Activated T-cell treated with anti-CD3 and anti-CD28 coated beads, Interleukin-2, amount 50 U/mL, for 72 hours (primary cell): ENCODE measurements around the gene TNS4. TPM values are rescaled to one million over a fixed set of nuclear protein-coding genes. Genes with fewer than 3 reads are reported as not detected.

ENCODE experiments used
- ATAC-seq, 2 donors: fragments of 150-1000 bp; cut with Tn5 transposase; replicated peaks in 1 of 2; 2 replicates each; pipeline ENCODE4 v1.10.0; 2021; ENCODE audit warnings: moderate library complexity in 2 of 2, mild to moderate bottlenecking in 1 of 2
- DNase-seq, 2 donors: peaks; one replicate each; pipeline ENCODE4 v3.0.0; 2021 to 2022; ENCODE audit warnings: mixed read lengths in 1 of 2
- H3K27ac Mint-ChIP-seq: one replicate; pipeline ENCODE4 v1.8.0; 2022; ENCODE audit warnings: mild to moderate bottlenecking, moderate library complexity, mixed read lengths
- H3K27me3 Mint-ChIP-seq: one replicate; pipeline ENCODE4 v1.8.0; 2022; ENCODE audit warnings: low read depth, mixed read lengths
- H3K36me3 Mint-ChIP-seq, 2 donors: one replicate each; pipeline ENCODE4 v1.8.0; 2022; ENCODE audit warnings: mixed read lengths in 2 of 2, mild to moderate bottlenecking in 1 of 2; ENCODE audit not compliant: insufficient read depth in 2 of 2
- H3K4me1 Mint-ChIP-seq: one replicate; pipeline ENCODE4 v1.8.0; 2022; ENCODE audit warnings: low read depth, mixed read lengths
- H3K4me3 Mint-ChIP-seq, 2 donors: one replicate each; pipeline ENCODE4 v1.8.0; 2022; ENCODE audit warnings: mild to moderate bottlenecking in 2 of 2, mixed read lengths in 2 of 2, moderate library complexity in 2 of 2
- H3K9me3 Mint-ChIP-seq, 2 donors: one replicate each; pipeline ENCODE4 v1.8.0; 2022; ENCODE audit warnings: mixed read lengths in 2 of 2
- total RNA-seq, 2 donors: library from RNA; stranded (reverse); gene quantifications; one replicate each; pipeline ENCODE4 v1.2.3, GENCODE V29; 2022

Gene TNS4
- total RNA-seq, 2 donors from 2014 or later: 9.9 to 10.6 TPM

DNA sequence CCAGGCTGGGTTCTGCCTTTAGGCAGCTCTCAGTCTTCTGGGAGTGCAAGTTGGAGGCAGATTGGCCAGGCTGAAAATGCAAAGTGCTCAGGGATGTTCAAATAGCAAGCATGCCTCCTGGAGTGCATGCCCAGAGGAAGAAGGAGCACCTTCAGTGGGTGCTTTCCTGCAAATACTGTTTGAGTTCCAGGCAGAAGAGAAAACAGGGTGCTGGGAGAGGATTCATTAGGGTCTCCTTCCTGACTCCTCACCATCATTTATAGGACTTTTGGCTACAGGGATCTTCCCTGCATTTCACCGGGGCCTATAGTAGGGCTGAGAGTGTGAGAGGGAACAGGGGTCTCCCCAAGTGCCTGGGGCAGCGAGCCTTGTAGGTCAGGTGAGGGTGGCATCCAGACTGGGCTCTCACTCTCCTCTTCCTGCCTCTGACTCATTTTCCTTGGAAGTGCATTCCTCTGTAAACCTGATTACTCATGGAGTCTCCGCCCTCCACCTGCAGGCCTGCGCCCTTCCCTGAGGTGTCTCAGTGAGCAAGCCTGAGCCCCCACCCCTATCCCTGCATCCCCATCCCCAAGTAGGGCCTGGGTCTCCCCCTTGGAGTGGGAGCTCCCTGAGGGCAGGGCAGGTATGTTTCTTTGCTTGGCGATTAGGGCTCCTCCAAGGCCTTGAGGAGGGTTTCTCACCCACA is 17.1 kb upstream of the TNS4 start:
- no peak overlapping the region for H3K27ac Mint-ChIP-seq
- peaks cover 12% of the 10 kb centered on the region for H3K27me3 Mint-ChIP-seq
- H3K4me3 Mint-ChIP-seq: peak overlapping the region; percentile 73 to 79
- peaks cover 9 to 13% of the 10 kb centered on the region in 2 donors for H3K36me3 Mint-ChIP-seq
- H3K9me3 Mint-ChIP-seq: peaks cover 0 to 5% of the 10 kb centered on the region in 2 donors
- ATAC-seq (no peak), DNase-seq (no peak)
- H3K4me1 Mint-ChIP-seq: peaks cover 75% of the 10 kb centered on the region

DNA sequence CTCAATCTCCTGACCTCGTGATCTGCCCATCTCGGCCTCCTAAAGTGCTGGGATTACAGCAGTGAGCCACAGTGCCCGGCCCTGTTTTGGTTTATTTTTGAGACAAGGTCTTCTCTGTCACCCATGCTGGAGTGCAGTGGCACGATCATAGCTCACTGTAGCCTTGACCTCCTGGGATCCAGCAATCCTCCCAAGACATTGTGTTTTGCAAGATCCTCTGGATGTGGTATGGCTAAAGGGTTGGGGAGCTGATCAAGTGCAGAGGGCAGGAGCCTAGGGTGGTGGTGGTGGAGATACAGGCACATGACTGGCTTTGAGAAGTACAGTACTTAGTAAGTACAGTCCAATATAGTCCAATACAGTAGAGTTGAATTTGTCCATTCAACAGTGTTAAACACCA is 16.6 kb upstream of the TNS4 start:
- H3K4me3 Mint-ChIP-seq: peak overlapping the region; percentile 73 to 79
- no peak for DNase-seq
- H3K4me1 Mint-ChIP-seq: peaks cover 70% of the 10 kb centered on the region
- H3K9me3 Mint-ChIP-seq: peaks cover 0 to 2% of the 10 kb centered on the region in 2 donors
- peaks cover 4 to 8% of the 10 kb centered on the region in 2 donors for H3K36me3 Mint-ChIP-seq
- peaks cover 12% of the 10 kb centered on the region for H3K27me3 Mint-ChIP-seq
- no peak for ATAC-seq
- H3K27ac Mint-ChIP-seq: no peak overlapping the region

DNA sequence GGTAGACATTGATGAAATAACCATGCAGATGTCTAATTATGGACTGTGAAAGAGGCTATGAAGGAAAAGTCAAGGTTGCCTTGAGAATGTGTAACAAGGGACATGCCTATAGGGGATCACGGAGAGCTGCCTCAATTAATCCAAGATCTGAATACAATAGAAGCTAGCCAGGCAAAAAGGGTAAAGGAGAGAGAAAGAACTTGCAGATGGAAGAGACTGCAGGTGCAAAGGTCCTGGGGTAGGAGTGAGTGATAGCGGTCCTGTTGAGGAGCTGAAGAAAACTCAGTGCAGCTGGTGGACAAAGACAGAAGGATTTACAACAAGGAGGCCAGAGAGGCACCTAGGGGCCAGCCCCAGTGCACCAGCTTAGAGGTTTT is 15.9 kb upstream of the TNS4 start:
- Mint-ChIP-seq H3K27ac (peak overlapping the region; percentile 12), H3K27me3 (peaks cover 12% of the 10 kb centered on the region), H3K4me1 (peaks cover 70% of the 10 kb centered on the region), H3K4me3 (peak overlapping the region; percentile 79 to 81), H3K9me3 (peaks cover 0 to 2% of the 10 kb centered on the region in 2 donors), H3K36me3 (peaks cover 4 to 8% of the 10 kb centered on the region in 2 donors)
- DNase-seq: no peak
- ATAC-seq: no peak

DNA sequence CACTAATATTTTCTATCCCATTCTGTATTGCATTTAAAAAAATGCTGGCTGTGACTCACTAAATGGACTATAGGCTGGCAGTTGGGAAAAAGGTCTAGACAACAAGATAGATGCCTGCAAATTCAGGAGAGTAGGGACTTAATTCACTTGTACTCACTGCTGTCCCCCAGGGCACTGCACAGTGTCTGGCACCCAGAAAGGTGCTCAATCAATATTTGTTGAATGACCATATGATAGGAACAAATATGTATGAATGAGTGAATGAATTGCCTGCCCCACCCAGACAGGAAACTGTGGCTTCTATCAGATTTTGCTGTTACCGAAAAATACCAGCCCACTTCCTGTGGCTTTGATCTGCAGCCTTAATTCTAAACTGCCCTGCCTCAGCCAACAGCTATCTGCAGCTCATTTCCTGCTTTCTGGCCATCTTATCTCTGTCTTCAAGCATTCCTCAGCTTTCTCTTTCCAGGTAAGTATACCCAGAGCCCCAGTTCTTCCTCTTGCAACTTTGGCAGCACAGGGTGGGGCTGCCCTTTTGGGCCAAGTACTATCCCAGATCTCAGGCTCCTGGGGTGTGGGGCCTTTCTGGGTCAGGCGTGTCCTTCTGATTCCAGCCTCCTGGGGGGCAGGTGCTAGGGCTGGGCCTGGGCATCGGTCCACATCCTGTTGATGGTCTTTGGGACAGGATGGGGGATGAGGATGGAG is 15.3 kb upstream of the TNS4 start:
- peaks cover 12% of the 10 kb centered on the region for H3K27me3 Mint-ChIP-seq
- peaks cover 0 to 2% of the 10 kb centered on the region in 2 donors for H3K9me3 Mint-ChIP-seq
- ATAC-seq: peak; percentile 86 to 87
- peak; percentile 68 to 74 for DNase-seq
- H3K27ac Mint-ChIP-seq: peak overlapping the region; percentile 12
- peak overlapping the region; percentile 79 to 81 for H3K4me3 Mint-ChIP-seq
- peaks cover 69% of the 10 kb centered on the region for H3K4me1 Mint-ChIP-seq
- H3K36me3 Mint-ChIP-seq: peaks cover 4 to 8% of the 10 kb centered on the region in 2 donors

DNA sequence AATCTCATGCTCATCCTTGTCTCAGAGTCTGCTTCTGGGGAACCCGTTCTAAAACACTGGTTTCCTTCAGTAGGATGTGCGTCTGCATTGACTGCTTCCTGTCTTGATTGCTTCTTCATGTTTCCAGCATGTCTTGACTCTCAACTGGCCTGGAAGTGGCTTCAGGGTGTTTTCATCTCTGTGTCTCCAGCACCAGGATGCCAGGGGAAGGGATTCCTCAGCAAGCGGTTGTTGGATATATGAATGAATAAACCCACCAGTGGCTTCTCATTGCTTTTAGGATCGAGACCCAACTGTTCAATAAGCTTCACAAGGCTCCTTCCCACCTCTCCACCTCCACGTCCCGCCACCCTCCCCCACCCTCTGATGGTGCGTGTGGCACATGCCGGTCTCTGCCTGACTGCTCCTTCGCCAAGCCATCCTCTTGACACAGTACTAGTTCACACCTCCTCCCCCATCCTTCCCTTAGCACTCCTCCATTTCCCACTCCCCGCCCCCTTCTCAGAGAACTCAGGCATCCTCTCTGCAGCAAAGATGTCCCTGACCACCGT is 14.1 kb upstream of the TNS4 start:
- H3K9me3 Mint-ChIP-seq: peaks cover 0 to 2% of the 10 kb centered on the region in 2 donors
- H3K36me3 Mint-ChIP-seq: peaks cover 4 to 8% of the 10 kb centered on the region in 2 donors
- ATAC-seq (peak in 1 of 2 donors; percentile 52), DNase-seq (no peak)
- peaks cover 59% of the 10 kb centered on the region for H3K4me1 Mint-ChIP-seq
- H3K4me3 Mint-ChIP-seq: peak overlapping the region; percentile 79 to 81
- peaks cover 12% of the 10 kb centered on the region for H3K27me3 Mint-ChIP-seq
- H3K27ac Mint-ChIP-seq: no peak overlapping the region

DNA sequence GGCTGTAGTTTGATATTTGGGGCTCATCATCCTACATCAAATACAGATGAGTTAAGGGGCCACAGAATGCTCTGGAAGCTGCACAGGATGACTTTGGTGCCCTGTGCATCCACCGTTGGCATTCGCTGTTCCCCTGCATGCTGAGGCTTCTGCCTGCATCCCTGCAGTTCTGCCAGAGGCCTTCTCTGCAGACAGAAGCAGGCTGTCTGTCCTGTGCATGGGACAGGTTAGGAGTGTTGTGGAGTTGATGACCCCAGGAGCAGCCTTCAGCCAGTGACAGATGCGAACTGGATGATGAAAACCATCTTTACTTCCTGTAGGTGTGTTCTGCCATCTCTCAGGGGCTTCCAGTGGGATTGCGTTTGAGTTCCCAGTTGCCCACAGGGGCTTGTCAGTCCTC is 13.6 kb upstream of the TNS4 start:
- Mint-ChIP-seq H3K27ac (no peak overlapping the region), H3K4me1 (peaks cover 59% of the 10 kb centered on the region), H3K9me3 (peaks cover 0 to 2% of the 10 kb centered on the region in 2 donors), H3K4me3 (no peak overlapping the region), H3K36me3 (peaks cover 4 to 8% of the 10 kb centered on the region in 2 donors), H3K27me3 (peaks cover 12% of the 10 kb centered on the region)
- ATAC-seq (no peak), DNase-seq (no peak)

DNA sequence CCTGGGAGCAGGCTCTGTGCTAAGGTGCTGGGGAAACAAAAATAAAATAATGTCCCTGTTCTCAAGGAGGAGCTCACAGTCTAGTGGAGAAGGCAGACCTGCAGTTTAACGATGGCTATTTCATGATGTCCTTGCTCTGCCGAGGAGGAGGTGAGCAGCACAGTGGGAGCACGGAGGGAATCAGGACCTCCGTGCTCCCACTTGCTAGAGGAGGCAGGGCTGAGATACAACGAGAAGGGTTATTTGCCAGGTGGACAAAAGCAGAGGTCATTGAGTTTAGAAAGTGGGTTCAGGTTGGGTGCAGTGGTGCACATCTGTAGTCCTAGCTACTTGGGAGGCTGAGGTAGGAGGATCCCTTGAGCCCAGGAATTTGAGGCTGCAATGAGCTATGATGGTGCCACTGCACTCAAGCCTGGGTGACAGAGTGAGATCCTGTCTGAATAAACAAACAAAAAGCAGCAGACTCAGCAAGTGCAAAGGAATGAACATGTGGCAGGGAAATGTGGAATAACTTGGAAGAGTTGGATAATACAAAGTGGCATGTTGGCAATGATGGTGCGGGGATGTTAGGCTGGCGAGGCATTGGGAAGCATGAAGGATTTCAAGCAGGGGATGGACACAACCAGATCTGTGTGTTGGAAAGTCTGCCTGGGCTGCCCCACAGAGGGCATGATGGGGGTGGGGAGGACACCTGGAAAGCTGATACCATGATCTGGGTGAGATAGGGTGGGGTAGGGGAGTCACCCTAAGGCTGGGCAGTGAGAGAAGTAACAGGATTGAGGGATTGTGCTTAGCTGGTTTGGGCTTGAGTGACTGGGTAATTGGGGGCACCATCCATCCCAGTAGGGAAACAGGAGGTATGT is 12.8 kb upstream of the TNS4 start:
- ATAC-seq (no peak), DNase-seq (no peak)
- peaks cover 12% of the 10 kb centered on the region for H3K27me3 Mint-ChIP-seq
- peaks cover 0 to 2% of the 10 kb centered on the region in 2 donors for H3K9me3 Mint-ChIP-seq
- peak overlapping the region in 1 of 2 donors; percentile 5 for H3K4me3 Mint-ChIP-seq
- H3K4me1 Mint-ChIP-seq: peaks cover 57% of the 10 kb centered on the region
- H3K27ac Mint-ChIP-seq: no peak overlapping the region
- peaks cover 4 to 8% of the 10 kb centered on the region in 2 donors for H3K36me3 Mint-ChIP-seq

DNA sequence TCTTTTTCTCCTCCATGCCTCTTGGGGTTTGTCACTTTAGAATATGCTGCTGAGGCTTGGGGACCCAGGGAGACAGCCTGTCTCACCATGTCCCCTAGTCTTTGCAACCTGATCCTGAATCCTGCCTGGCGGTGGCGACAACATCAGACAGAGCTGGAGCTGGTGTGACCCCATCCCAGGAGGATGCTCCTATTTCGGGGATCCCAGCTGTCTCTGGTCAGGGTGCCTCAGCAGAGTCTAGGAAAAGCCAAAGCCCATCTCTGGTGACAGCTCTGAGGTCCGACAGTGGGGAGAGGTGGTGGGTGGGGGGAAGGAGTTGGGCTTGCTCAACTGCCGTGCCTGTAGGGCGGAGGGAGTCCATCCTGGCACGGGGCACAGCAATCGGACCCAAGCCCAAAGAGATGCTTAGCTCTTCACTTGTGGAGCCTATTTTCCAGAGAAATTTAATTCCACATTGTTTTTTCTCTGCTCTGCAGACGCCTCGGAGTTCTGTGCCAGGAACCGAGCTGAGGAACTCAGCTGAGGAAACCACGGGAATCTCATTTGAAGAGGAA is 10.3 kb upstream of the TNS4 start:
- H3K27ac Mint-ChIP-seq: no peak overlapping the region
- H3K9me3 Mint-ChIP-seq: no peaks in the 10 kb centered on the region
- peaks cover 0 to 2% of the 10 kb centered on the region in 2 donors for H3K36me3 Mint-ChIP-seq
- peaks cover 32% of the 10 kb centered on the region for H3K4me1 Mint-ChIP-seq
- H3K27me3 Mint-ChIP-seq: peaks cover 12% of the 10 kb centered on the region
- H3K4me3 Mint-ChIP-seq: no peak overlapping the region
- no peak for ATAC-seq
- DNase-seq: no peak

DNA sequence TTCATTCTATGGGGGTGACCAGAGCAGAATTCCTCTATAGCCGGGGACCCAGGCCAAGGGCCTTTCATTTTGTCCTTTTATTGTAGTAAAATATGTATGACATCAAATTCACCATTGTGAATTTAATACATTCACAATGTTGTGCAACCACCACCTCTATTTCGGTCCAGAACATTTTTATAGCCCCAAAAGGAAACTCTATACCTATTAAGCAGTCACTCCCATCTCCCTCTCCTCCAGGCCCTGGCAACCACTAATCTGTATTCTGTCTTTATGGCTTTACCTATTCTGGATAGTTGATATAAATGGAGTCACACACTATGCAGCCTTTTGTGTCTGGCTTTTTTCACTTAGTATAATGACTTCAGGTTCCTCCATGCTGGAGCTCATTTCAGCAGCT is 9.7 kb upstream of the TNS4 start:
- Mint-ChIP-seq H3K4me3 (no peak overlapping the region), H3K9me3 (no peaks in the 10 kb centered on the region), H3K27me3 (peaks cover 12% of the 10 kb centered on the region), H3K4me1 (peaks cover 30% of the 10 kb centered on the region), H3K36me3 (peaks cover 0 to 2% of the 10 kb centered on the region in 2 donors), H3K27ac (no peak overlapping the region)
- DNase-seq: no peak
- ATAC-seq: no peak

DNA sequence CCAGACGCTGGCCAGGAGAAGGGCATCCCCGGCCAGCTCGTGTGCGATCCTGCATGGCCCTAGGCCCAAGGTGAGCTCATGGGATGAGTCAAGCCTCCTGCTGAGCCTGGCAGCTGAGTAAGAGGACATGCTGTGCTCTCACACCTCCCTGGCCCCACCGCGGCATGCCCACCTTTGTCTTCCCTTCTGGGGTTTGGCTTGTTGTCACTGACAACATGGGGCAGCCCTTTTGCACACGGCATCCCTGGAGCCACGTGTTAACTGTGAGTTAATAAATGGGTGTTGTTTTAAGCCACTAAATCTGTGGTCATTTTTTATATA is 8.9 kb upstream of the TNS4 start:
- DNase-seq (no peak), ATAC-seq (no peak)
- Mint-ChIP-seq H3K4me1 (peaks cover 25% of the 10 kb centered on the region), H3K4me3 (no peak overlapping the region), H3K36me3 (peaks cover 0 to 2% of the 10 kb centered on the region in 2 donors), H3K27me3 (peaks cover 12% of the 10 kb centered on the region), H3K9me3 (no peaks in the 10 kb centered on the region), H3K27ac (no peak overlapping the region)

DNA sequence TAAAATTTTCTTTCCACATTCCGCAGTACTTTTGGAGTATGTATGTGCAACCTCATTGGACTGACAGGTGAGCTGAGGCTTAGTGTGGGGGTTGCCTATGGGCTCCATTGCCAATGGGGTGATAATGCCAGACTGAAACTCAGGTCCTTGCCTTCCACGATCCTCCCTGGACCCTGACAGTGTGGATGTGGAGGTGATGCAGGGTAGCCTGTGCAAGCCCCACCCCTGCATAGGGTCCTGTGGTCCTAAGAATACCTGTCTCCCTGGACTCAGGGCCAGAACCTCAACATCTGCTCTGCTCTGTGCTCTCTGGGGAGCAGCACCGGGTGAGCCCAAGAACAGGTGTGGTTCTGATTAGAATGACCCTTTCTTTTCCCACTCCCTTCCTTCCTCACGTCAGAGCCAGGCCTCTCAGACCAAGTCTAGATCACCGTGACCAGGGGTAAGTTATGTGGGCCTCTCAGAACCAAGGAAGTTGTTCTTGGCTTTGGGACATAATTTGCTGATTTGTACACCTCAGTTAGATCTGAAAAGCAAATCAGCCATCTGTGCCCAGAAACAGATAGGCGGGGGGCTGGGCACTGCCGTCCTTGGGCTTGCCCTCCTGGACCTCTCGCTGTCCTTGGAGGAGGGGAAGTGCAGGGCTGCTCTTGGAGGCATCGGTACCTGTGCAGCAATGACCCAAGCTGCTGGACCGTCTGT is 8.4 kb upstream of the TNS4 start:
- Mint-ChIP-seq H3K27ac (no peak overlapping the region), H3K36me3 (peaks cover 0 to 2% of the 10 kb centered on the region in 2 donors), H3K4me3 (no peak overlapping the region), H3K9me3 (no peaks in the 10 kb centered on the region), H3K27me3 (peaks cover 12% of the 10 kb centered on the region), H3K4me1 (peaks cover 22% of the 10 kb centered on the region)
- no peak for DNase-seq
- no peak for ATAC-seq

DNA sequence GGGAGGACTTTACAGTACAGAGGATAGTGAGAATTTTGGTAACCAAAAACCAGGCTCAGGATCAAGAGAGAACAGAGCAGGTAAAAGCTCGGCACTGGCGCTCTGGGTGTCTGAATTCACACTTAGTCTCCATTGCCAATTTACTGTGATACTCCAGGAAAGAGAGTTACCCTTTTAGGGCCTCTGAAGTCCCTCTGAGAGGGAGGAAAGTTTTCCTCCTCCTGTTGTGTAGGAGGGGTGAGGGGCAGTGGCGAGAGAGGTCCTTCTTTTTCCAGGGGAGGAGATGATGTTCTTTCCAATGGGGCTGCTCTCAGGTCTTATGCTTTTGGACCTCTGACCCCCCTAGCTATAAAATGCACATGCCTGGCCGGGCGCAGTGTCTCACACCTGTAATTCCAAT is 5.4 kb upstream of the TNS4 start:
- no peak overlapping the region for H3K4me3 Mint-ChIP-seq
- no peaks in the 10 kb centered on the region for H3K9me3 Mint-ChIP-seq
- no peaks in the 10 kb centered on the region for H3K27me3 Mint-ChIP-seq
- DNase-seq: no peak
- H3K4me1 Mint-ChIP-seq: peaks cover 9% of the 10 kb centered on the region
- H3K36me3 Mint-ChIP-seq: no peaks in the 10 kb centered on the region
- ATAC-seq: no peak
- H3K27ac Mint-ChIP-seq: no peak overlapping the region
